ENCODE data around the gene TLNRD1.

Gene TLNRD1

GRCh38 chr15:81054236-81054635 lies 53.5 kb downstream of the TLNRD1 start:
- no peak for DNase-seq (ENCODE audit: low read depth in 1 of 2, low spot score in 1 of 2)

All from stimulated activated CD4-positive, alpha-beta T cell treated with anti-CD3 and anti-CD28 coated beads, Interleukin-15, amount 100 ng/mL, for 1 hour (primary cell).